ENCODE data around the gene ACR.
A peak's percentile ranks its signal among the peaks of the same experiment; 100 is the strongest.

The ACR gene

GRCh38 chr22:50737728-50738648 is at the start of gene ACR:
Gene ACR (plus strand): TSS chr22:50738204. CDS start chr22:50738236, 32 bp downstream.
- Histone ChIP-seq H3K4me1 (ENCODE audit: control insufficient read depth in 5 of 5, insufficient read depth in 5 of 5, low read length in 5 of 5) (peaks cover 0 to 6% (median 0%) of the 10 kb centered on the region in 5 donors), H3K27ac (ENCODE audit: low read depth, low read length) (no peak within 1 kb of the TSS), H3K4me3 (ENCODE audit: low read depth in 1 of 5, low read length in 5 of 5) (no peak within 1 kb of the TSS), H3K27me3 (ENCODE audit: control insufficient read depth in 5 of 5, insufficient read depth in 4 of 5, low read length in 5 of 5) (peaks cover 0 to 16% (median 7%) of the 10 kb centered on the region in 5 donors), H3K36me3 (ENCODE audit: control insufficient read depth in 5 of 5, insufficient read depth in 5 of 5, low read length in 5 of 5) (no peaks in the 10 kb centered on the region), H3K9me3 (ENCODE audit: control insufficient read depth in 5 of 5, low read length in 5 of 5) (no peaks in the 10 kb centered on the region), H3K9ac (ENCODE audit: low read length in 5 of 5) (no peak within 1 kb of the TSS)

DNA sequence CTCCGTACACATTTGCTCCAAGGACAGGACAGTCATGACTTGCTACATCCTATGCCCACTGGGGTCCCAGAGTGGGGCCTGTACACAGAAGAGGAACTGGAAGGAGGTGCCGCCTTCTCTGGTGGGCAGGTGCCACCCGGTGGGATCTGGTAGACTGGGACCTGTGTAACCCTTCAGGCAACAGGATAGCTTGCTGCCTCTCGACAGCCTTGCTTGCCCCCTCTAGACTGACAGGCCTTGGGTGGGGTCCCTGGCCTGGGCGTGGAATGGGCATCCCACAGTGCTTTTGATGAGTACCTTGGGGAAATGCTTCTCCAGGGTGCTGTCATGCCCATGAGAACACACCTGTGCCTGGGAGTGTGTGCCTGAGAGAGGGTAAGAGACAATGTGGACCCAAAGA is 49.6 kb upstream of the ACR start:
- H3K4me3 ChIP-seq (ENCODE audit: low read depth in 1 of 5, low read length in 5 of 5) = no peak overlapping the region
- H3K27ac ChIP-seq (ENCODE audit: low read depth, low read length) = no peak overlapping the region
- peaks cover 0 to 2% (median 0%) of the 10 kb centered on the region in 5 donors for H3K9me3 ChIP-seq (ENCODE audit: control insufficient read depth in 5 of 5, low read length in 5 of 5)
- H3K9ac ChIP-seq (ENCODE audit: low read length in 5 of 5) = no peak overlapping the region
- H3K27me3 ChIP-seq (ENCODE audit: control insufficient read depth in 5 of 5, insufficient read depth in 4 of 5, low read length in 5 of 5) = peaks cover 0 to 6% (median 5%) of the 10 kb centered on the region in 5 donors
- H3K4me1 ChIP-seq (ENCODE audit: control insufficient read depth in 5 of 5, insufficient read depth in 5 of 5, low read length in 5 of 5) = peaks cover 0 to 51% (median 12%) of the 10 kb centered on the region in 5 donors
- H3K36me3 ChIP-seq (ENCODE audit: control insufficient read depth in 5 of 5, insufficient read depth in 5 of 5, low read length in 5 of 5) = peaks cover 0 to 23% (median 3%) of the 10 kb centered on the region in 5 donors

DNA sequence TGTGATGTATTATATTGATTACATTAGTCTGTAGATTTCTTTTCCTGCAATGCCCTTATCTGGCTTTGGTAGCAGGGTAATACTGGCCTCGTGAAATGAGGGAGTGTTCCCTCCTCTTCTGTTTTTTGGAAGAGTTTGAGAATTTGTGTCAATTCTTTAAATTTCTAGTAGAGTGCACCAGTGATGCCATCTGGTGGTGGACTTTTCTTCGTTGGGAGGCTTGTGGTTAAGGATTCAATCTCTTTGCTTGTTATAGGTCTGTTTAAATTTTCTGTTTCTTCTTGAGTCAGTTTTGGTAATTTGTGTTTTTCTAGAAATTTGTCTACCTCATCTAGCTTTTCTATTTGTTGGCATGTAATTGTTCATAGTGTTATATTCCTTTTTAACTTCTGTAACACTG is 46.5 kb upstream of the ACR start:
- Histone ChIP-seq H3K36me3 (ENCODE audit: control insufficient read depth in 5 of 5, insufficient read depth in 5 of 5, low read length in 5 of 5) (peaks cover 0 to 34% (median 8%) of the 10 kb centered on the region in 5 donors), H3K9ac (ENCODE audit: low read length in 5 of 5) (no peak overlapping the region), H3K9me3 (ENCODE audit: control insufficient read depth in 5 of 5, low read length in 5 of 5) (peaks cover 0 to 2% (median 0%) of the 10 kb centered on the region in 5 donors), H3K4me1 (ENCODE audit: control insufficient read depth in 5 of 5, insufficient read depth in 5 of 5, low read length in 5 of 5) (peaks cover 0 to 68% (median 6%) of the 10 kb centered on the region in 5 donors), H3K4me3 (ENCODE audit: low read depth in 1 of 5, low read length in 5 of 5) (no peak overlapping the region), H3K27ac (ENCODE audit: low read depth, low read length) (no peak overlapping the region), H3K27me3 (ENCODE audit: control insufficient read depth in 5 of 5, insufficient read depth in 4 of 5, low read length in 5 of 5) (peaks cover 0 to 6% (median 0%) of the 10 kb centered on the region in 5 donors)

DNA sequence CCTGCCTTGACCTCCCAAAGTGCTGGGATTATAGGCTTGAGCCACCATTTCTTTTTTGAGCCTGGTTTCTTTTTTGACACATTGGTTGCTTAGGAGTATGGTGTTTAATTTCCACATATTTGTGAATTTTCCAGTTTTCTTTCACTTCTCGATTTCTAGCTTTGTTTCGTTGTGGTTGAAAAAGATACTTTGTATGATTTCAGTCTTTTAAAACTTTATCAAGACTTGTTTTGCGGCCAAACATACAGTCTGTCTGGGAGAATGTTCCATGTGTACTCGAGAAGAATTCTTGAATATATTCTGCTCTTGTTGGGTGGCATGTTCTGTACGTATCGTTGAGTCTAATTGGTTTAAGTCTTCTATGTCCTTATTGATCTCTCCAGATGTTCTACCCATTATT is 44.5 kb upstream of the ACR start:
- Histone ChIP-seq H3K27ac (ENCODE audit: low read depth, low read length) (no peak overlapping the region), H3K4me1 (ENCODE audit: control insufficient read depth in 5 of 5, insufficient read depth in 5 of 5, low read length in 5 of 5) (peaks cover 3 to 67% (median 17%) of the 10 kb centered on the region in 5 donors), H3K9me3 (ENCODE audit: control insufficient read depth in 5 of 5, low read length in 5 of 5) (peaks cover 0 to 2% (median 0%) of the 10 kb centered on the region in 5 donors), H3K27me3 (ENCODE audit: control insufficient read depth in 5 of 5, insufficient read depth in 4 of 5, low read length in 5 of 5) (no peaks in the 10 kb centered on the region), H3K9ac (ENCODE audit: low read length in 5 of 5) (no peak overlapping the region), H3K4me3 (ENCODE audit: low read depth in 1 of 5, low read length in 5 of 5) (no peak overlapping the region), H3K36me3 (ENCODE audit: control insufficient read depth in 5 of 5, insufficient read depth in 5 of 5, low read length in 5 of 5) (peaks cover 0 to 27% (median 8%) of the 10 kb centered on the region in 5 donors)

GRCh38 chr22:50694099-50694605 is 43.9 kb upstream of the ACR start:
- H3K27me3 ChIP-seq (ENCODE audit: control insufficient read depth in 5 of 5, insufficient read depth in 4 of 5, low read length in 5 of 5) = no peaks in the 10 kb centered on the region
- no peak overlapping the region for H3K27ac ChIP-seq (ENCODE audit: low read depth, low read length)
- H3K9ac ChIP-seq (ENCODE audit: low read length in 5 of 5) = no peak overlapping the region
- no peak overlapping the region for H3K4me3 ChIP-seq (ENCODE audit: low read depth in 1 of 5, low read length in 5 of 5)
- H3K9me3 ChIP-seq (ENCODE audit: control insufficient read depth in 5 of 5, low read length in 5 of 5) = peaks cover 0 to 2% (median 0%) of the 10 kb centered on the region in 5 donors
- H3K4me1 ChIP-seq (ENCODE audit: control insufficient read depth in 5 of 5, insufficient read depth in 5 of 5, low read length in 5 of 5) = peaks cover 3 to 72% (median 24%) of the 10 kb centered on the region in 5 donors
- peaks cover 0 to 31% (median 13%) of the 10 kb centered on the region in 5 donors for H3K36me3 ChIP-seq (ENCODE audit: control insufficient read depth in 5 of 5, insufficient read depth in 5 of 5, low read length in 5 of 5)

DNA sequence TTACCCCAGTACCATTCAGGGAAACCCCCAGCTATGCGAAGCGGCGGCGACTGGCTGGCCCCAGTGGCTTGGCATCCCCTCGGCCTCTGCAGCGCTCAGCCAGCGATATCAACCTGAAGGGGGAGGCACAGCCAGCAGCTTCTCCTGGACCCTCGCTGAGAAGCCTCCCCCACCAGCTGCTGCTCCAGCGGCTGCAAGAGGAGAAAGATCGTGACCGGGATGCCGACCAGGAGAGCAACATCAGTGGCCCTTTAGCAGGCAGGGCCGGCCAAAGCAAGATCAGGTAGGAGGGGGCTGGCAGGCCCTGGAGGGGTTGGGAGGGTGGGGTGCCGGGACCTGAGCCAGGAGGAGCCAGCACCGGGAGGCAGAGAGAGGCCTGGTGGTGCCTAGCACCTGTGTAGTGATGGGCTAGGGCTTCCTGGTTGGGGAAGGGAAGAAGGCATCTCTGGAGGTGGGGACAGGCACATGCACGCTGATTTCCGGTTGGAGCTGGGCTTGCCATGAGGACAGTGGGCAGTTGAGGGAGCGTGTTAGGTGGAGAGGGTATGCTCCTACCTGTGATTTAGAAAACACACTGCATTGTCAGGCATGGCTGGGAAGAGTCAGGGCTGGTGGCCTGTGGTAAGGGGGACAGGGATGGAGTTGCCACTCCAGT is 43.1 kb upstream of the ACR start:
- Histone ChIP-seq H3K9me3 (ENCODE audit: control insufficient read depth in 5 of 5, low read length in 5 of 5) (peaks cover 0 to 2% (median 0%) of the 10 kb centered on the region in 5 donors), H3K36me3 (ENCODE audit: control insufficient read depth in 5 of 5, insufficient read depth in 5 of 5, low read length in 5 of 5) (peaks cover 0 to 33% (median 19%) of the 10 kb centered on the region in 5 donors), H3K4me1 (ENCODE audit: control insufficient read depth in 5 of 5, insufficient read depth in 5 of 5, low read length in 5 of 5) (peaks cover 3 to 77% (median 26%) of the 10 kb centered on the region in 5 donors), H3K27ac (ENCODE audit: low read depth, low read length) (no peak overlapping the region), H3K27me3 (ENCODE audit: control insufficient read depth in 5 of 5, insufficient read depth in 4 of 5, low read length in 5 of 5) (no peaks in the 10 kb centered on the region), H3K9ac (ENCODE audit: low read length in 5 of 5) (peak overlapping the region in 1 of 5 donors; percentile 8), H3K4me3 (ENCODE audit: low read depth in 1 of 5, low read length in 5 of 5) (no peak overlapping the region)

DNA sequence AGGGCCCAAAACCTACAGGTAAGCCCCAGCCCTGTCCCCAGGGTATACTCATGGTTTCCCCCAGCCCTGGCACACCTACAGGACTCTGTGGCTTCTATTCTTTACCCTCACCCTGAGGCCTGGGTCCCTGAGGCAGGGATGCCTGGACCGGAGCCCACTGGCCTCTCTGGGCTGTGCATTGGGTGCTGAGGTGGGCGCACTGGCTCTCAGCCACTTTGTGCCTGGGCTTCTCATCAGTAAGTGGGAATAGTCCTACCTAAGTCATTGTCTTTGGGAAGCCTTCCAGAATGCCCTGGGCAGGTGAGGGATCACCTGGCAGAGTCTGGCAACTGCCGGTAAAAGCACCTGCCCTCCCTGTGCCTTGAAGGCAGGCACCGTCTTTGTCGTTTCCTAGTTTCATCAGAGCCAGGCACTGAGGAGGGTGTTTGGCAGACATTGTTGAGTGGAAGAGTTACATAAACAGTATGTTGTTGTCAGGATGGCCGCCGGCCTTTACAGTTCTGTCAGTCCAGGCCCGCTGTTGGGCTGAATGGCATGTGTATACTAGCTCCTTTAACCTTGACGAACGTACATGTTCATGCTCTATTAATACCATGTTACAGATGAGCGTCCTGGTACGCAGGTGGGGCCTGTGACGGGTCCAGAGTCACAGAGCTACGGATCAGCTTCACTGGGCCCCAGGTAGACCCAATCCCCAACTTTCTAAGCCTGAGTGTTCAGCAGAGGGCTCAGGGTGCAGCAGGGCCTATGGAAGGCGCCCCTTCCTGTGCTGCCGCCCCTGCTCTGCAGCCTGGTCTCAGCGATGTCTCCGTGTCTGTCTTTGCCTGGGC is 42.4 kb upstream of the ACR start:
- Histone ChIP-seq H3K4me1 (ENCODE audit: control insufficient read depth in 5 of 5, insufficient read depth in 5 of 5, low read length in 5 of 5) (peaks cover 3 to 83% (median 26%) of the 10 kb centered on the region in 5 donors), H3K9ac (ENCODE audit: low read length in 5 of 5) (peak overlapping the region in 1 of 5 donors; percentile 8), H3K27me3 (ENCODE audit: control insufficient read depth in 5 of 5, insufficient read depth in 4 of 5, low read length in 5 of 5) (no peaks in the 10 kb centered on the region), H3K9me3 (ENCODE audit: control insufficient read depth in 5 of 5, low read length in 5 of 5) (peaks cover 0 to 2% (median 0%) of the 10 kb centered on the region in 5 donors), H3K4me3 (ENCODE audit: low read depth in 1 of 5, low read length in 5 of 5) (no peak overlapping the region), H3K27ac (ENCODE audit: low read depth, low read length) (no peak overlapping the region), H3K36me3 (ENCODE audit: control insufficient read depth in 5 of 5, insufficient read depth in 5 of 5, low read length in 5 of 5) (peaks cover 0 to 40% (median 23%) of the 10 kb centered on the region in 5 donors)

- no peak overlapping the region for H3K9ac ChIP-seq (ENCODE audit: low read length in 5 of 5)
- H3K27me3 ChIP-seq (ENCODE audit: control insufficient read depth in 5 of 5, insufficient read depth in 4 of 5, low read length in 5 of 5) = no peaks in the 10 kb centered on the region
- peaks cover 0 to 2% (median 0%) of the 10 kb centered on the region in 5 donors for H3K9me3 ChIP-seq (ENCODE audit: control insufficient read depth in 5 of 5, low read length in 5 of 5)
- peaks cover 3 to 84% (median 26%) of the 10 kb centered on the region in 5 donors for H3K4me1 ChIP-seq (ENCODE audit: control insufficient read depth in 5 of 5, insufficient read depth in 5 of 5, low read length in 5 of 5)
- H3K4me3 ChIP-seq (ENCODE audit: low read depth in 1 of 5, low read length in 5 of 5) = peak overlapping the region in 3 of 5 donors; percentile 27 to 69 (median 66)
- peaks cover 0 to 44% (median 25%) of the 10 kb centered on the region in 5 donors for H3K36me3 ChIP-seq (ENCODE audit: control insufficient read depth in 5 of 5, insufficient read depth in 5 of 5, low read length in 5 of 5)
- H3K27ac ChIP-seq (ENCODE audit: low read depth, low read length) = no peak overlapping the region
These were observed 41.7 kb upstream of the ACR start for GRCh38 chr22:50696251-50696798.
